Activated effector memory CD4-positive, alpha-beta T cell treated with Interleukin-2 at 50 U/mL for 16 hours (primary cell): ENCODE measurements around the gene PRDX1.

ENCODE experiments used
- DNase-seq: peaks from one replicate; pipeline ENCODE4 v3.0.0-alpha.2; 2020

Gene PRDX1

DNA sequence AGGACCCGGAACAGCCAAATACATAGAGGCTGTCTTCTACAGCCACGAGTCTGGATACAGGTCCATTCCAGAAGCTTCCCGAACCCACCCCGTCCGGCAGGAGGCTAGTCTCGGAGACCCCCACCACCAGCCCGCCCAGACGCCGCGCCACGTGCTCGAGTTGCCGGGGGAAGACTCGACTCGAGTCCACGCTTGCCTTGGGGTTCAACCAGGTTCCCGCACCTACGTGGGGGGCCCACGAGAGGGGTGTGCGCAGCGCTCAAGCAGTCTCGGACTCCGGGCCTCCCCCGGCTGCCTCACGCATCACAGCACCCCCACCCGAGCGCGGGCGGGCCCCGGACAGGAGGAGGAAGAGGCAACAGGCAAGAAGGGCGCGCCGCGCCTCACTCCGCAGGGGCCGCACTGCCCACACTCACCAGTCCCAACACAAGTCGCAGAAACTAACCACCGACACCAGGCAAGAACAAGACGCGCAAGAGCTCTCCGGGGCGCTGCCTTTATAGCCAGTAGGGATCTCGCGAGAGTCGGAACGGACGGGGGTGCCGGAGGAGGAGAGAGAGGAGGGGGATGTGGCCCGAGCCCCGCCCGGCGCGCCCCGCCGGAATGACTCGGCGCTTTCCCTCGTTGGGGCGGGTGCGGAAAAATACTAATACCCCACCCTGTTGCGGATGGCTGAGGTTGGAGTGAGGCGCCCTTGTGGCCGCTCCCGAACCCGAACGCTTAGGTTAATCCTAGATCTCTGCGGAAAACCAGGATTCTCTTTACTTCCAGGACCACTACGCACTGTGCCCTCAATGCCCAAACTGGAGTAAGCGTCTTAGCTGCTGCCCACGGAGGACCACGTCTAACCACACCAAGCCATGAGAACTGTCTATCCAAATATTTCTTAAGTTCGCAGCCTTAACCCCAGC, at the start of gene PRDX1:
Gene PRDX1 (minus strand): TSS at position 472 of the 911 bp plus-strand sequence. CDS start 2,841 bp downstream, outside the sequence.
- peak; percentile 94 for DNase-seq

DNA sequence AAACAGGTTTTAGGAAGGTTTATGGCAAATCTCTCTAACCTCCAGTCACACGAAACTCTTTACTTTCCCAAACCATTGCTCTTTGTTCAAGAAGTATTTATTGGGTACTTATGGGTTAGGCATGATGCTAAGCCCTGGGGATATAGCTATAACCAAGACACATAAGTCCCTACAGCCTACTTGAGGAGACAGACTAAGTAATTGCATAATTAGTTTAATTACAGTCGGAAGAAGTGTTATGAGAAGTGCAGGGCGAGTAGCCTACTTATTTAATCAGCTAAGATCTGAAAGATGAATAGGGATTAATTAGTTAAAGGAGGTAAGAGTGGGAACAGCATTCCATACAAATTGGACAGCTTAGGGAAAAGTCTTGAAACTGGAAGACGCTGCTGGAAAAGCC, 48.9 kb upstream of the PRDX1 start:
- no peak for DNase-seq

DNA sequence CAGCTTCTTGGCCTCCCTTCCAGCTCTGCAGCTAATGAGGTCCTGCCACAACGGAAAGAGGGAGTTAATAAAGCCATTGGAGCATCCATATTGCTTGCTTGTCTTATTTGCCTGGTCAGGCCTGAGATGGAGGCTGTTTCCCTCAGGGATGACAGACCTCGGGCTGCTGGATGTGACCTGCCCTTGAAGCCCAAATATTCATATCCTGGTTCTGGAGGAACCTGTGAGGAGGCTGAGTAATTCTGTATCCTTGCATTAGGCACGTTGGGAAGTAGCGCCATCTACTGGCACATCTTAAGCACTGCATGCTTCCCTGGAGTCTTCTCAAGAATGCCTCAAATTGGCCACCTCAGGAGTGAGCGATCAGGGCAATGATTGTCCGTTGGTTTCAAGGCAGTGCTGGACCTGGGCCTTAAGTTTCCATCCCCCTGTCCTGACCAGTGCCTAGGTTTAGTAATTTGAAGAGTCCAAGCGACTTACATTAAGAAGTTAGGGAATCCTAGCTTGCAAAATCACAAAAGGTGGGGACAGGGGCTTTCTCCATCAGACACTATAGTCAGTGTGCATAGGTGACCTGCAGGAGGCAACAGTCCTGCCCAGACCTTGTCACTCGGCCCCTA, 48.4 kb upstream of the PRDX1 start:
- peak; percentile 53 for DNase-seq

DNA sequence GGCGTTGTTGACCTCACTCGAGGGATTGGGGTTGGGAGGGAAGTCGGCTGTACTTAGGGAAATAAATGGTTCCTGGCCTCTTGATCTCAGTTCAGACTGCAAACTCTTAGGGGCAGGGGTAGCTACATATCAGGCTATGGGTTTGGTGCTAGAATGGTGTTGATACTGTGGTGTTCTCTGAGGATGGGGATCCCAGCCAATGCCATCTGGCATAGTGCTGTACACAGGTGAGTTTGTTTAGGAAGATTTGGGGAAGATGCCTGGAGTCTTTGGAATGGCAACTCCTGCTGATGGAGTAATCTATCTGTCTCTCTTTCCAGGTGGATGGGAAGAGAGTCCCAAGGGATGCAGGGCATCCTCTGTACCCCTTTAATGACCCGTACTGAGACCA, 47.9 kb upstream of the PRDX1 start:
- no peak for DNase-seq

DNA sequence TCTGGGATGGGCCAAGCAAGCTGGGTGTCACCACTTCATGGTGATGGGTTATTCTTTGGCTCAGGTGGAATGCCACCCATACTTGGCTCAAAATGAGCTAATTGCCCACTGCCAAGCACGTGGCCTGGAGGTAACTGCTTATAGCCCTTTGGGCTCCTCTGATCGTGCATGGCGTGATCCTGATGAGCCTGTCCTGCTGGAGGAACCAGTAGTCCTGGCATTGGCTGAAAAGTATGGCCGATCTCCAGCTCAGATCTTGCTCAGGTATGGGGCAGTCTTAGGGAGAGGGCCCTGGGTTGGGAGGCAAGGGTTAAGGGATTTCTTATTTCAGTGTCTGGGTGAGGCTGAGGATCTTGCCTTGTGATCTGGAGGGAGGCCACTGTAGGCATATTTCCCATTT, 46.7 kb upstream of the PRDX1 start:
- DNase-seq: no peak

DNA sequence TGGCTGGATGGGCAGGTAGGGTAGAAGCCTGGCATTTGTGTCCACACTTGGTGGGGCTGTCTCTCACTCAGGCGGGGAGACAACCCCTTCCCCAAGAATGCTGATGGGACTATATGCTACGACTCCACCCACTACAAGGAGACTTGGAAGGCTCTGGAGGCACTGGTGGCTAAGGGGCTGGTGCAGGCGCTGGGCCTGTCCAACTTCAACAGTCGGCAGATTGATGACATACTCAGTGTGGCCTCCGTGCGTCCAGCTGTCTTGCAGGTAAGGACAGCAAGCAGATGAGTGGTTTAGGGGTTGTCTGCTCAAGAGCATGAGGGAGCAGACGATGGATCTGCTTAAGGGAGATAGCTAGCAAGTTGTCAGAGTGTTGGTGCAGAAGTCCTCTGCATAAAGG, 46.2 kb upstream of the PRDX1 start:
- DNase-seq: no peak

DNA sequence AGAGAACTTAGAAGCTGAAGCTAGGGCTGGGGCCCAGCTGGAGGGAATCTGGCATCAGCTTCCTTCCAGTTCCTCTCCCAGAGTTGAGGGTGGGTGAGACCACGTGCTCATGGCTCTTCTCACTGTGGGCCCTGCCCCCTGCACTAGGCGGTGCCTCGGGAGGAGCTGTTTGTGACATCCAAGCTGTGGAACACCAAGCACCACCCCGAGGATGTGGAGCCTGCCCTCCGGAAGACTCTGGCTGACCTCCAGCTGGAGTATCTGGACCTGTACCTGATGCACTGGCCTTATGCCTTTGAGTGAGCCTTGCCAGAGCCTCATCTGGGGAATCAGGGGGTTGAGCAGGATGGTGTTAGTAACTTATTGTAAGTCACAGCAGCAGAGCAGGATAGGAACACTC, 45.0 kb upstream of the PRDX1 start:
- no peak for DNase-seq

DNA sequence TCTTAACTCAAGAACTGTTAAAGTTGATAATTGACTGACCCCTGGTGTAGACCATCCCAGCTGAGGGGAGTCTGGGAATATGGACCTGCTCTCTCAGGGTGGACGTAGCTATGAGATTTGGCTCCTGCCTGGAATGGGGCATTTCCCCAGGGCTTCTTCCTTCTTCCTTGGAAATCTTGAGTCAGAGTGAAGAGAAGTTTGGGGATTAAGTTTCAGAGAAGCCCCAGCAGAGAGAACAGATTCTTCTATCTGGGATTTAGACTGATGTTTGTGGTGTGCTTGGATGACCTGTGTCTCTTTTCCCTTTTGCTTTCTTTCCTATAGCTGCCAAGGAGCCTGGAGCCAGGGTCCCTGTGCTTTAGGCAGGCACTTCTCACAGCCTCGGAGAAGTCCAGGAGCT, 42.2 kb upstream of the PRDX1 start:
- no peak for DNase-seq

DNA sequence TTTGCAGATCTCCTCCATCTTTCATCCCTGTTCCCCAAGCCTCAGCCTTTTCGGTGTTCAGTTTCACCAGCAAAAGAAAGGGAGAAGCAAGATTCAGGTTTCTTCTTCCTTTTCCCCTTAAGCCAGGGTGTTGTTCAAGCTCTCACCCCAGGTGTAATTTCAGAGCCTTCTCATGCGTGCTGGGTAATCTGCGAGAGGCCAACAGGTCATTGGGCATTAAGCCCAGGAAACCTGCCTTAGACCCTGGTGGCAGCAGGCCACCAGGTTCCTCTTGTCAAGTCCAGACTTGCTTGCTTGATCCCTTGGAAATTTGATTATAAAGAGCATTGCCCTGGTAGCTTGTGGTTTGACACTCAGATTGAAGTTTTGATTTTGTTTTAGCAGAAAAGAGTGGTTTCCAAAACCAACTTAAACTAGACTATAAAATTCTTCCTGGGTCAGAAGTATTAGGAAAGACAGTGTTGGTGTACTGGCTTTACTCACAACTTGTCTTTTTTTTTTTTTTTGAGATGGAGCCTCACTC, 35.8 kb upstream of the PRDX1 start:
- DNase-seq: no peak

DNA sequence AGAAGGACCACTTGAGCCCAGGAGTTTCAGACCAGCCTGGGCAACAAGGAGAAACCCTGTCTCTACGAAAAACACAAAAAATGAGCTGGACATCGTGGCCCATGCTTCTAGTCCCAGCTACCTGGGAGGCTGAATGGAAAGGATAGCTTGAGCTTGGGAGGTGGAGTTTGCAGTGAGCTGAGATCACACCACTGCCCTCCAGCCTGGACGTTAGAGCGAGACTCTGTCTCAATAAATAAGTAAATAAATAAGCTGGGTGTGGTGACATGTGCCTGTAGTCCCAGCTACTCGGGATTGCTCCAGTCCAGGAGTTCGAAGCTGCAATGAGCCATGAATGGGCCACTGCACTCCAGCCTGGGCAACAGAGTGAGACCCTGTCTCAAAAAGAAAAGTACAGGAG, 32.5 kb upstream of the PRDX1 start:
- DNase-seq: no peak

DNA sequence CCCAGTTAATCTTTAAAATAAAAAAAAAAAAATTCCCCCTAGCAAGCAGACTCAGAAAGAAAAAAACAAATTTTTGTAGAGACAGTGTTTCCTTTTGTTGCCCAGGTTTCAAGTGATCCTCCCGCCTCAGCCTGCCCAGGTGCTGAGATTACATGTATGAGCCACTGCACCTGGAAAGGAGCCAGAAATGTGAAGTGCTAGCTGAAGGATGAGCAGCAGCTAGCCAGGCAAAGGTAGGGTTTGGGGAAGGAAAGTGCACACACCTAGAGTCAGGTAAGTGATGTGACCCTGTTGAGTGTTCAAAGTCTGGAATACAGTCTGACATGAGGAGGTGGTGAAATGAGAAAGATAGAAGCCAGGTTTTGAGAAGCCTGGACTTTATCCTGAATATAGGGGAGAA, 30.6 kb upstream of the PRDX1 start:
- no peak for DNase-seq

DNA sequence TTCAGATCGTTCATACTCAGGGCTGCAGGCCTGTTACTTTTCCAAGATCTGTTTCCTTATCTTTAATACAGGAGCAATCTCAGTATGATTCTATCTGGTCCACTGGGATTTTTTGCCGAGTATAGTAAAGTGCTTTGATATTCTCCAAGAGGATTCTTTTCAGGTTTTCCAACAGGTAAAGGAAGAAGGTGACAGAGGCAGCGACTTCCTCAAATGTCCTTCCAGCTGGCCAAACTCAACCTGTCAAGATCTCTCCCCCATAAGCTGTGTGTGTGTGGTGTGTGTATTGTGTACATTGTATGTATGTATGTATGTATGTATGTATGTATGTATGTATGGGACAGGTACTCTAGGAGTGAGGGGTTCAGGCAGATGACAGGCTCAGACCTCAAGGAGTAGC, 30.0 kb upstream of the PRDX1 start:
- DNase-seq: no peak

DNA sequence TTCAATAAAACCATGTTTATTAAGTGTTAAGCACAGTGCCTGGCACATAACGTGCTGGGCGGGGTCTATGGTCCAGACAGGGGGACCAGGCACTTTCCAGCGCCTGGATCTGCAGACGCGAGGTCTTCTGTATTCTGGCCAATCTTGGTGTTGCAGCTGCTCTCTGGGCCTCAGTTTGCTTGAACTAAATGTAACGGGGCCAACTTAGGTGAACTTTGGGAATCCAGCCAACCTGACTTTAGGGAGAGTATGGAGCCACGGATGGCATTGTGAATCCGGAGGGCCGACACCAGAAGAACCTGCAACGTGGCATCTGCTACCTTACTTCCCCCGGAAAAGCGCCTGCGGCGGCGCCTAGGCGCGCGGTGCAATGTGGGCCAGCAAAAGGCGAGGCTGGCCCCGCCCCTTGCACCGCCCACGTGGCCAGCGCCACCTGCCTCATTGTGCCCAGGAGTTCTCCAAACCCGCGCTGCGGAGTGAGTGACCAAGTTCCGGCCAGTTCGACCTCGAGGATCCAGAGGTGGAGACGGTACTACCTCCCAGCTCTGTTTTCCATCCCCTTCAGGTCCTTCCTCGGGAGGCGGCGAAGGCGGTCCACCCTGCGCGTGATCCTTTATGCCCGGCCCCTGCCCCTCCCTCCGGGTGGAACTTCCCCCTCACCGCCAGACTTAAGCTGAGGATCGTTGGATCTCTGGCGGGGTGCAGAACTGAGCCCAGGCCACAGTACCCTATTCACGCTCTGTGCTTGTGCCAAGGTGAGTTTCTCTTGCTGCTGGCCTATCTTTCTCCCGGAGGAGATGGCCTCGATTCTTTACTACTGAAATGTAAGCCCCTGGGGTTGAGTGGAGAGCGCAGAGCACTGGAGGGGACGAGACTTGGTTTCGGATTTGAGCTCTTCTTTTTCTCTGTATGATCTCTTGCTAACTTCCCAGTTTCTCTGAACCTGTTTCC, 29.0 kb upstream of the PRDX1 start, which contains the start of gene AKR1A1:
Gene AKR1A1 (plus strand): TSS at position 426 of the 951 bp plus-strand sequence. CDS start 10,969 bp downstream, outside the sequence.
- peak; percentile 84 for DNase-seq

DNA sequence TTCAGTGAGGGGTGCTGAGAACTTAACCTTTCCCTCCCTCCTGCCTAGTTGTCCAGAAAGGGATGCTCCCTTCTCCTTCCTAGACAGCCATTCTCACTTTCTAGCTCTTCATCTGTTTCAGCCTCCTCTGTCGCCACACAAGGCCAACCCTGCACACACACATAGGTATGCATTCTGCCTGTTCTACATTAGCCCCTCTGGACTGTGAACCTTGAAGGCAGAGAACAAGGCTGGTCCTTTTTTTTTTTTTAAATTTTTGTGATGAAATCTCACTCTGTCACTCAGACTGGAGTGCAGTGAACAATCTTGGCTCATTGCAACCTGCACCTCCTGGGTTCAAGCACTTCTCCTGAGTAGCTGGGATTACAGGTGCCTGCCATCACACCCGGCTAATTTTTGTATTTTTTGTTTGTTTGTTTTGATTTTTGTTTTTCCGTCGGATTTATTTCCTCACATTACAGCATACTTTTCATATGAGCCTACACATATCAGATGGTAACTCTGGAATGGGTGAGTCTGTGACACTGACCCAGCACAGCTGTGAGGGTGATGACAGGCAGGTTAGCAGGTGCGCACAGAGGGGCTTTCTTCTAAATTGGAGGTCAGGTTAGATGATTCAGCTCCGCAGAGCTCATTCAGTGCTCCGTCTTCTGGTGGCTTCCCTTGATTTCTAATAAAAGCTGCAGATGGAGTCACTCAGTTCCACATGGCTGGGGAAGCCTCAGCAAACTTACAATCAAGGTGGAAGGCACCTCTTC, 24.0 kb upstream of the PRDX1 start:
- no peak for DNase-seq

DNA sequence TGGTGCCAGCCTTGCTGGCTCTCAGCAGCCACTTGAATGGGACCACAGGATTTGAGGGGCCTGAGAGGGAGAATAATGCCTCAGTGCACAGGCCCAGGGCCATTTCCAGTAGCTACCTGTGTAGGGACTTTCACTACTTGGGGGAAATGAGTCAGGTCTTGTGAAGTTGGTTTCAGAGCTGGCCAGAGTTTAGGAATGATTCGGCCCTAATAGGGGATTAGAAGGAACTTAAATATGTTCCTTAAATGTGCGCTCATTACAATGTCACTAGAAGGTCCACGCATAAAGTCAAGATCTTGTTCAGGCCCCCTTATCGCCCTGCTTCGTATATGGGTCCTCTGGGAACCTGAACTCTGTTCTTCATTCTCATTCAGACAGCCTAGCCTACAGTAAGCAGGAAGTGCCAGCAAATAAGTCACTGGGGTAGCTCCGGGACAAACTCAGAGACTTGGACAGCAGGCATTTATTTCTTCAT, 23.4 kb upstream of the PRDX1 start:
- no peak for DNase-seq

DNA sequence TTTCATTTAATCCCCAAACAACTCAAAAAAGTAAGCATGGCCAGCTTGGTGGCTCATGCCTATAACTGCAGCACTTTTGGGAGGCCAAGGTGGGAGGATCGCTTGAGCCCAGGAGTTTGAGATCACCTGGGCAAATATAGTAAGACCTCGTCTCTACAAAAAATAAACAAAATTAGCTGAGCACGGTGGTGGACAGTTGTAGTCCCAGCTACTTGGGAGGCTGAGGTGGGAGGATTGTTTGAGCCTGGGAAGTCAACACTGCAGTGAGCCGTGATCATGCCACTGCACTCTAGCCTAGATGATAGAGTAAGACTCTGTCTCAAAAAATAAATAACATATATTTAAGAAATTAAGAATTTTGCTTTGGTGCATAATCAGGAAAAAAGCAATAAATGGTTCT, 22.8 kb upstream of the PRDX1 start:
- DNase-seq: no peak

DNA sequence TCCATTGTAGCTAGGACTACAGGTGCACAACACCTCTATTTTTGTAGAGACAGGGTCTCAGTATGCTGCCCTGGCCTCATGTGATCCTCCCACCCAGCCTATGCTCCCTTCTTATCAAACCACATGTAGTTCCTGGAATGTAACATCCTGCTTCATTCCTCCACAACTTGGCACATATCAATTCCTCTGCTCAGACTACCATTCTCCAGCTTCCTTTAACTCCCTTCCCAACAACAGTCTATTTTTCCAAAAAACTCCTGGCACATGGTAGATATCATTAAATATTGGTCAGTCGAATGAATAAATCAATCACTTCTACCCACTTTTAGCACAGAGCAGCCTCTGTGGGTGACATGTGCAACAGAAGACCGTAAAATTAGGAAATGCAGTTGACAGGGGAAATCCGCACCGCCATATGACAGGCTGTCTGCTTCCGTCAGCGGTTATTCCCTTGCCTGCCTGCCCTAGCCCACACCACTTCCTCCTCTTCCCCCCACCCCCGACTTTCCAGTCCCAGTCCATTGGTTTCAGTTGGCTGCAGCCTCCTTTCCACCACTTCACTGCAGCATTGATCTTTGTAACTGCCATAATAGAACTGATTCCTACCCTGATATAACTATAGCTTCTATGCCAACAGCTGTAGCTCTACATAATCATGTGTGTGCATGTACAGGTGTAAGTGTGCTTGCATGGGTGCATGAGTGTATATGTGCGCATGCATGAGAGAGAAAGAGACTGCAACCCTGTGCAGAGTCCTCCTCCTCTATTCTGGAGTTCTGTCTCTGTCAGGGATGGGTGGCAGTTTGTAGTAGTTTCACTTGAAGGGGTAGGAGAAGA, 22.1 kb upstream of the PRDX1 start:
- DNase-seq: peak; percentile 53

DNA sequence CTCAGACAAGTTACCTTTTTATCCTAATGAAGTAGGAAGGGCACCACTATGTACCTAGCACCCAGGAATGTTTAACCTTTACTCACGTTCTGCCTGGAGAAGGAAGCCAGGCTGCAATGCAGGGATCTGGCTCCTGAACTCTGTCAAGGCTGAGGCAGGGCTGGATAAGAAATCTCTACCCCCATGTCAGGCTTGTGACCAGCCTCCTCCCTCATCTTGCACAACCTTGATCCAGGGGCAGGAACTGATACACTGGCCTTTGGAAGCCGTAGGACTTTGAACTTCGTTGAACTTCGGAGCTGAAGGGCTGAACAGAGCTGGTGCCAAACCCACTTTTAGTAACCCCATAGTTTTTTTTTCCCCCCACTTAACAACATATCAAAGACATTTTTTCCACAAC, 20.9 kb upstream of the PRDX1 start:
- DNase-seq: no peak

DNA sequence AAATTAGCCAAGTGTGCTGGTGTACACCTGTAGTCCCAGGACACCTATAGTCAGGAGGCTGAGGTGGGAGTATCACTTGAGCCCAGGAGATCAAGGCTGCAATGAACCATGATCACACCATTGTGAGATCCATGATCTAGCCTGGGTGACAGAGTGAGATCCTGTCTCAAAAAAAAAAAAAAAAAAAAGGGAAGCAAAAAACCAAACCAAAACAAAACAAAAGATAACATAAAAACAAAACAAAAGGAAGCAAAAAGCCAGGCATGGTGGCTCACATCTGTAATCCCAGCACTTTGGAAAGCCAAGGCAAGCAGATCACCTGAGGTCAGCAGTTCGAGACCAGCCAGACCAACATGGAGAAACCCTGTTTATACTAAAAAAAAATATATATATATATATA, 19.5 kb upstream of the PRDX1 start:
- no peak for DNase-seq

DNA sequence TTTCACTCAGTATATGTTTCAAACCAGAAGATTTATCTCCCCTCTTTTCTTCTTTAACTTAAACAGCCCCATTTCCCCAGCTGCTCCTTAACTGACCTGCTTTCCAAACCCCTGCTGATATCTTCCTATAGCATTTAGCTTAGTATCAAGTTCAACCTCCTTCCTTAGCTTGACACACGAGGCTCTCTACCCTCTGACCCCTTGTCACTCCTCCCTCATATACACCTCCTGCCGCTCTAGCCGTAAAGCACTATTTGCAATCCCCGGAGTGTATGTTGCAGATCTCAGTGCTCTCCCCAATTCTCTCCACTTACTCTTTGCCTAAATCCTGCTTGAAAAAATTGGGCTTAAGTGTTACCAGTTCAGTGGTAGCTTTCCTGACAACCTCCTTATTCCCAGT, 15.2 kb upstream of the PRDX1 start:
- no peak for DNase-seq
